Measurements from ENCODE around the gene RGS4. TPM values are rescaled to one million over a fixed set of nuclear protein-coding genes. Genes with fewer than 3 reads are reported as not detected.
A peak's percentile ranks its signal among the peaks of the same experiment; 100 is the strongest.

Gene RGS4
- total and polyA plus RNA-seq, 8 donors, result 1.1 to 11.8 (median 2.5) TPM

- H3K27ac ChIP-seq, result peak overlapping the region in 1 of 2 donors; percentile 4
- H3K27me3 ChIP-seq, result no peaks in the 10 kb centered on the region
- DNase-seq, result no peak
- no peaks in the 10 kb centered on the region for H3K9me3 ChIP-seq
- intact Hi-C loops (cut with DNase I), result no loop called here
- peak; percentile 77 for ATAC-seq
- no peak overlapping the region for H3K4me3 ChIP-seq
- TF ChIP-seq CTCF (IDR thresholded peaks at IDR 0.05), result no peak
- H3K36me3 ChIP-seq, result no peaks in the 10 kb centered on the region
- no peaks in the 10 kb centered on the region for H3K4me1 ChIP-seq
These were observed 14.2 kb upstream of the RGS4 start for GRCh38 chr1:163055005-163055404.

- no peak for TF ChIP-seq CTCF (IDR thresholded peaks at IDR 0.05)
- intact Hi-C loops (cut with DNase I), result no loop called here
These were observed 13.6 kb upstream of the RGS4 start for GRCh38 chr1:163055531-163055930.

GRCh38 chr1:163056831-163057230, 12.3 kb upstream of the RGS4 start:
- no peak for DNase-seq
- Histone ChIP-seq H3K36me3 (no peaks in the 10 kb centered on the region), H3K27me3 (no peaks in the 10 kb centered on the region), H3K4me1 (no peaks in the 10 kb centered on the region), H3K4me3 (no peak overlapping the region), H3K9me3 (no peaks in the 10 kb centered on the region), H3K27ac (peak overlapping the region in 1 of 2 donors; percentile 27)
- no peak for TF ChIP-seq CTCF (IDR thresholded peaks at IDR 0.05)
- no peak for ATAC-seq
- intact Hi-C loops (cut with DNase I), result no loop called here

More at GRCh38 chr1:163055531-163055930, 13.6 kb upstream of the RGS4 start:
- ATAC-seq (no peak), DNase-seq (no peak)
- no peak overlapping the region for H3K4me3 ChIP-seq
- no peaks in the 10 kb centered on the region for H3K9me3 ChIP-seq
- H3K36me3 ChIP-seq, result no peaks in the 10 kb centered on the region
- no peaks in the 10 kb centered on the region for H3K27me3 ChIP-seq
- no peaks in the 10 kb centered on the region for H3K4me1 ChIP-seq
- H3K27ac ChIP-seq, result no peak overlapping the region

GRCh38 chr1:163060343-163061007, 8.7 kb upstream of the RGS4 start:
- Histone ChIP-seq H3K36me3 (no peaks in the 10 kb centered on the region), H3K27me3 (no peaks in the 10 kb centered on the region), H3K4me1 (no peaks in the 10 kb centered on the region), H3K9me3 (no peaks in the 10 kb centered on the region), H3K4me3 (no peak overlapping the region), H3K27ac (no peak overlapping the region)
- TF ChIP-seq CTCF (IDR thresholded peaks at IDR 0.05), result no peak
- ATAC-seq, result no peak
- intact Hi-C loops (cut with DNase I), result loop anchor here in 1 of 2 donors (10.0 kb wide), 1 partner anchor 186 kb away; no protein-coding TSS in a partner anchor
- DNase-seq, result no peak

GRCh38 chr1:163063143-163063542, 6.0 kb upstream of the RGS4 start:
- DNase-seq (no peak), ATAC-seq (no peak)
- no peaks in the 10 kb centered on the region for H3K36me3 ChIP-seq
- H3K27me3 ChIP-seq, result no peaks in the 10 kb centered on the region
- intact Hi-C loops (cut with DNase I), result loop anchor here in 1 of 2 donors (10.0 kb wide), 1 partner anchor 188 kb away; no protein-coding TSS in a partner anchor
- no peak for TF ChIP-seq CTCF (IDR thresholded peaks at IDR 0.05)
- no peak overlapping the region for H3K4me3 ChIP-seq
- H3K4me1 ChIP-seq, result no peaks in the 10 kb centered on the region
- H3K9me3 ChIP-seq, result no peaks in the 10 kb centered on the region
- no peak overlapping the region for H3K27ac ChIP-seq

Data from left lung (tissue), 10 donors.